ENCODE results near the gene GUCA2A. TPM values are rescaled to one million over a fixed set of nuclear protein-coding genes. Genes with fewer than 3 reads are reported as not detected.

GUCA2A gene
- total RNA-seq, 1 donor from 2014 or later: not detected

DNA sequence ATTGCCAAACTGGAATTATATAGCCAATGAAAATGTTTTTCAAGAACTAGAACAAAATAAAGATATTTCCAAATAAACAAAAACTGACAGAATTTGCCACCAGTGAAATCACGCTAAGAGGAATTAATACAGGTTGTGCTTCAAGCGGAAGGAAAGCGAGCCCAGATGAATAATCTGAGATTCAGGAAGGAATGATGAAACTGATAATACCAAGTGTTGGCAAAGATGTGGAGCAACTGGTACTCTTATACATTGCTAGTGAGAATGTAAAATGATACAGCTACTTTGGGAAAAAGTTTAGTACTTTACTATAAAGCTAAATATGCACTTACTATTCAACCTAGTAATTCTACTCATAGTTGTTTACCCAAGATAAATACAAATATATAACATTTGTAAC lies 42.1 kb downstream of the GUCA2A start:
- TF ChIP-seq, protein P1, sequence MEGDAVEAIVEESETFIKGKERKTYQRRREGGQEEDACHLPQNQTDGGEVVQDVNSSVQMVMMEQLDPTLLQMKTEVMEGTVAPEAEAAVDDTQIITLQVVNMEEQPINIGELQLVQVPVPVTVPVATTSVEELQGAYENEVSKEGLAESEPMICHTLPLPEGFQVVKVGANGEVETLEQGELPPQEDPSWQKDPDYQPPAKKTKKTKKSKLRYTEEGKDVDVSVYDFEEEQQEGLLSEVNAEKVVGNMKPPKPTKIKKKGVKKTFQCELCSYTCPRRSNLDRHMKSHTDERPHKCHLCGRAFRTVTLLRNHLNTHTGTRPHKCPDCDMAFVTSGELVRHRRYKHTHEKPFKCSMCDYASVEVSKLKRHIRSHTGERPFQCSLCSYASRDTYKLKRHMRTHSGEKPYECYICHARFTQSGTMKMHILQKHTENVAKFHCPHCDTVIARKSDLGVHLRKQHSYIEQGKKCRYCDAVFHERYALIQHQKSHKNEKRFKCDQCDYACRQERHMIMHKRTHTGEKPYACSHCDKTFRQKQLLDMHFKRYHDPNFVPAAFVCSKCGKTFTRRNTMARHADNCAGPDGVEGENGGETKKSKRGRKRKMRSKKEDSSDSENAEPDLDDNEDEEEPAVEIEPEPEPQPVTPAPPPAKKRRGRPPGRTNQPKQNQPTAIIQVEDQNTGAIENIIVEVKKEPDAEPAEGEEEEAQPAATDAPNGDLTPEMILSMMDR (IDR thresholded peaks at IDR 0.05; ENCODE audit: unreplicated experiment): no peak

DNA sequence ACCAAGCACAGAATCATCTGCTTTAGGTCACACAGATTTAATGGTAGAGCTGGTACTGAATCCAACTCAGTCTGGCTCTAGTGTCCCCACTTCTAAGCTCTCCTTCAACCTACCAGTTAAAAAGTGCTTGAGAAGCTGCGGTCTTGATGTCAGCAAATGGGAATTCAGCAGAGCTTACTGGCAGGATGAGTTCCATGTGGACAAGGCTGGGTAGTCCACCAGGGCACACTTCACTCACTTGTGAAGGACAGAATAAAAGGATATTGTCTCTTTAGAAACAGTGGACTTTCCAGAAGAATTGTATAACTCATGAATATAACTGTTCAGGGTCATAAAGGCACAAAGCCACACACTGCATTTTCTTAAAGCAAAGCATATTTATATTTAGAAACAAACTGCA lies 46.4 kb downstream of the GUCA2A start:
- no peak for DNase-seq (ENCODE audit: low spot score)
- H3K9me3 Mint-ChIP-seq (ENCODE audit: unreplicated experiment): no peaks in the 10 kb centered on the region
- no peaks in the 10 kb centered on the region for H3K27me3 Mint-ChIP-seq (ENCODE audit: unreplicated experiment)
- H3K4me1 Mint-ChIP-seq (ENCODE audit: unreplicated experiment): peaks cover 6% of the 10 kb centered on the region
- H3K36me3 Mint-ChIP-seq (ENCODE audit: low read depth, unreplicated experiment): no peaks in the 10 kb centered on the region
- TF ChIP-seq, protein P1 (IDR thresholded peaks at IDR 0.05; ENCODE audit: unreplicated experiment): no peak
- H3K4me3 Mint-ChIP-seq (ENCODE audit: unreplicated experiment): no peak overlapping the region
- H3K27ac Mint-ChIP-seq (ENCODE audit: unreplicated experiment): no peak overlapping the region

More for the DNA sequence above, 42.1 kb downstream of the GUCA2A start:
- Mint-ChIP-seq H3K4me1 (ENCODE audit: unreplicated experiment) (peaks cover under 1% of the 10 kb centered on the region), H3K36me3 (ENCODE audit: low read depth, unreplicated experiment) (no peaks in the 10 kb centered on the region), H3K9me3 (ENCODE audit: unreplicated experiment) (no peaks in the 10 kb centered on the region), H3K4me3 (ENCODE audit: unreplicated experiment) (no peak overlapping the region), H3K27ac (ENCODE audit: unreplicated experiment) (no peak overlapping the region), H3K27me3 (ENCODE audit: unreplicated experiment) (no peaks in the 10 kb centered on the region)
- DNase-seq (ENCODE audit: low spot score): no peak

DNA sequence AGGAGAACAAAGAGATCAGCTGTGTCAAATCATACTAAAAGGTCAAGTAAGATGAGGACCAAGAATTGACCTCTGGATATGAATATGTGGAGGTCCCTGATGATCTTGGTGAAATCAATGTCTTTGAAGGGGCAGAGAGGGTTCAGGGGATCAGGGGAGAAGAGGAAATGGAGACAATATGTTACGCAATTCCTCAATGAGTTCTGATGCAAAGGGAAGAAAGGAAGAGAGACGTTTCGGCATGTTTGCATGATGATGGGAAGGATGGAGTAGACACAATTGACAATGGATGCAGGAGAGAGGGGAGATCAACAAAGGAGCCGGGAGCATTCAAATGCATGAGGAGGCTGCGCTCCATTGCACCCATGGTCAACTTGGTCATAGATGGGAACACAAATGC lies 47.3 kb downstream of the GUCA2A start:
- TF ChIP-seq, protein P1 (IDR thresholded peaks at IDR 0.05; ENCODE audit: unreplicated experiment): no peak
- DNase-seq (ENCODE audit: low spot score): no peak
- Mint-ChIP-seq H3K4me3 (ENCODE audit: unreplicated experiment) (no peak overlapping the region), H3K9me3 (ENCODE audit: unreplicated experiment) (no peaks in the 10 kb centered on the region), H3K4me1 (ENCODE audit: unreplicated experiment) (peaks cover 6% of the 10 kb centered on the region), H3K27ac (ENCODE audit: unreplicated experiment) (no peak overlapping the region), H3K36me3 (ENCODE audit: low read depth, unreplicated experiment) (no peaks in the 10 kb centered on the region), H3K27me3 (ENCODE audit: unreplicated experiment) (no peaks in the 10 kb centered on the region)

DNA sequence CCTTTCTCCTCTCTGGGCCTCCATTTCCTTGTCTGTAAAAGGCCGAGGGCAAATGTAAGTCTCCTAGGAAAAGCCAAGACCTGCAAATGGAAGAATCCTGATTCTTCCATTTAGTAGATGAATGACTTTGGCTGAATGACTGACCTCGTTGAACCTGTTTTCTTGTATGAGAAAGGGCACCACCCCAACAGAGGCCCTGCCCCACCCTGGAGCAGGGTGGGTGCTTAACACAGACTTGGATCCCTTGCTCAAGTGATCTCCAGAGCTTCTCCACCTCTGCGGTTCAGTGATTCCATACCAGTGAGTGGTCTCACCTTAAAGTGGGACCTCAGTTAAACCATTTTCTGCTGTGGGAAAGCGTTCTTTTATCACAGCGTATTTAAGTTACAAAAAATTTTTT lies 50.3 kb downstream of the GUCA2A start:
- no peak overlapping the region for H3K4me3 Mint-ChIP-seq (ENCODE audit: unreplicated experiment)
- no peaks in the 10 kb centered on the region for H3K36me3 Mint-ChIP-seq (ENCODE audit: low read depth, unreplicated experiment)
- no peak for DNase-seq (ENCODE audit: low spot score)
- no peak overlapping the region for H3K27ac Mint-ChIP-seq (ENCODE audit: unreplicated experiment)
- H3K27me3 Mint-ChIP-seq (ENCODE audit: unreplicated experiment): no peaks in the 10 kb centered on the region
- H3K4me1 Mint-ChIP-seq (ENCODE audit: unreplicated experiment): peaks cover 6% of the 10 kb centered on the region
- H3K9me3 Mint-ChIP-seq (ENCODE audit: unreplicated experiment): no peaks in the 10 kb centered on the region
- TF ChIP-seq, protein P1 (IDR thresholded peaks at IDR 0.05; ENCODE audit: unreplicated experiment): no peak

Other genes with a start within 250 kb of the GUCA2A start
- gene HIVEP3, start 245.8 kb downstream of the GUCA2A start, total RNA-seq (ENCODE audit: unreplicated experiment): 8.9 TPM
- not detected for gene GUCA2B, start 11.3 kb downstream of the GUCA2A start, total RNA-seq (ENCODE audit: unreplicated experiment)
- 65.9 TPM for gene FOXJ3, start 170.5 kb upstream of the GUCA2A start, total RNA-seq (ENCODE audit: unreplicated experiment)
- gene RIMKLA, start 216.0 kb upstream of the GUCA2A start, total RNA-seq (ENCODE audit: unreplicated experiment): 0.10 TPM